ENCODE results near the gene NPDC1.

NPDC1 gene

GRCh38 chr9:137019891-137020683, 25.9 kb downstream of the NPDC1 start:
- TF ChIP-seq CTCF (IDR thresholded peaks at IDR 0.05; ENCODE audit: insufficient read depth, low read length, poor library complexity, severe bottlenecking) = no peak
- no peak for DNase-seq (ENCODE audit: extremely low read depth, insufficient read length)
- Histone ChIP-seq H3K4me3 (replicated peaks; ENCODE audit: low read depth, low read length) (no peak overlapping the region), H3K27me3 (replicated peaks; ENCODE audit: control insufficient read depth, insufficient read depth, low read length) (no peaks in the 10 kb centered on the region), H3K36me3 (ENCODE audit: control insufficient read depth, insufficient read depth, low read length) (no peaks in the 10 kb centered on the region)

- no peaks in the 10 kb centered on the region for H3K36me3 ChIP-seq (ENCODE audit: control insufficient read depth, insufficient read depth, low read length)
- H3K27me3 ChIP-seq (replicated peaks; ENCODE audit: control insufficient read depth, insufficient read depth, low read length) = no peaks in the 10 kb centered on the region
- TF ChIP-seq CTCF (IDR thresholded peaks at IDR 0.05; ENCODE audit: insufficient read depth, low read length, poor library complexity, severe bottlenecking) = no peak
- no peak for DNase-seq (ENCODE audit: extremely low read depth, insufficient read length)
- H3K4me3 ChIP-seq (replicated peaks; ENCODE audit: low read depth, low read length) = no peak overlapping the region
These were observed 27.0 kb downstream of the NPDC1 start for GRCh38 chr9:137018761-137019559.

GRCh38 chr9:137017791-137018497, 28.0 kb downstream of the NPDC1 start:
- no peak for DNase-seq (ENCODE audit: extremely low read depth, insufficient read length)
- Histone ChIP-seq H3K4me3 (replicated peaks; ENCODE audit: low read depth, low read length) (no peak overlapping the region), H3K36me3 (ENCODE audit: control insufficient read depth, insufficient read depth, low read length) (no peaks in the 10 kb centered on the region), H3K27me3 (replicated peaks; ENCODE audit: control insufficient read depth, insufficient read depth, low read length) (no peaks in the 10 kb centered on the region)
- no peak for TF ChIP-seq CTCF (IDR thresholded peaks at IDR 0.05; ENCODE audit: insufficient read depth, low read length, poor library complexity, severe bottlenecking)

GRCh38 chr9:137017071-137017470, 28.9 kb downstream of the NPDC1 start:
- H3K27me3 ChIP-seq (replicated peaks; ENCODE audit: control insufficient read depth, insufficient read depth, low read length) = no peaks in the 10 kb centered on the region
- H3K36me3 ChIP-seq (ENCODE audit: control insufficient read depth, insufficient read depth, low read length) = no peaks in the 10 kb centered on the region
- no peak for DNase-seq (ENCODE audit: extremely low read depth, insufficient read length)
- H3K4me3 ChIP-seq (replicated peaks; ENCODE audit: low read depth, low read length) = no peak overlapping the region
- TF ChIP-seq CTCF (IDR thresholded peaks at IDR 0.05; ENCODE audit: insufficient read depth, low read length, poor library complexity, severe bottlenecking) = no peak

- no peak for TF ChIP-seq CTCF (IDR thresholded peaks at IDR 0.05; ENCODE audit: insufficient read depth, low read length, poor library complexity, severe bottlenecking)
- H3K36me3 ChIP-seq (ENCODE audit: control insufficient read depth, insufficient read depth, low read length) = no peaks in the 10 kb centered on the region
- H3K4me3 ChIP-seq (replicated peaks; ENCODE audit: low read depth, low read length) = no peak overlapping the region
- no peak for DNase-seq (ENCODE audit: extremely low read depth, insufficient read length)
- H3K27me3 ChIP-seq (replicated peaks; ENCODE audit: control insufficient read depth, insufficient read depth, low read length) = no peaks in the 10 kb centered on the region
These were observed 29.5 kb downstream of the NPDC1 start for GRCh38 chr9:137016436-137016835.
